ENCODE results near the gene ABTB1. TPM values are rescaled to one million over a fixed set of nuclear protein-coding genes. Genes with fewer than 3 reads are reported as not detected.

ABTB1 gene
- total RNA-seq, 1 donor from 2014 or later: 23.9 TPM

DNA sequence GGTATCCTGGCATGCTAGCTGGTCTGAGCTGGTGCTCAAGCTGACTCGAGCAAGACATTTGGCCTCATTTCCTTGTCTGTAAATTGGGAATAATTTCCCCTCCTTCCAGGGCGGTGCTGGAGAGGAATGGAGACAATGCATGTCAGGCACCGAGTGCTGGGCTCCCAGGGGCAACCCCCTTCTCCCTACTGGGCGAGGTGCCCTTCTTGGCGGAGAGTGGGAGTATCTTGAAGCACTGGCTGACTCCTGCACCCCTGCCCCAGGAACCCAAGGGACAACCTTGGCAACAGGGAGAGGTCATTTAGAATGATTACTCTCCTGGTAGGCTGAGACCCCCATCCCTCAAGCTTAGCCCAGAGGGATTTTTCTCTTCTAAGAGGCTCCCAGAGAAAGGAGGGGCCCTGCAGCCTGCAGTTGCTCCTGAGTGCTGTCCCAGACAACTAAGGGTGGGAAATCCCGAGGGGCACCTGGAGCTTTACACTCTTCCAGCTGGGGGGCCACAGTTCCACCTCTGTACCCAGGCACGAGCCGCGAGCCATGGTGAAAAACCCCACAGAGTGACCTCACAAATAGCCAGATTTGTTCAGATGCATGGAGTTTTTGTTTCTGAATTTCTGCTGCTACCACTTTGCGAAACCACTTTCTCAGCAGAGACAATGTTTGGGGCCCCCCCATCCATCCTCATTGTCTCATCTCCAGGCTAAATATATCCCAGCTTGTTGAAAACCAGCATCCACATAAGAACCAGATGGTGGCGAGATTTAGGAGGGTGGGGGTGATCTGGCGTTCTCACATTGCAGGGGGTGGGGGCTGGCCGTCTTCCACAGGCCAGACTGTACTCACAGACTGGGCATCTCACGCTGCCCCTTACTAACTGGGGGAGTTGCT lies 44.8 kb downstream of the ABTB1 start:
- intact Hi-C loops (cut with micrococcal nuclease): no loop called here

DNA sequence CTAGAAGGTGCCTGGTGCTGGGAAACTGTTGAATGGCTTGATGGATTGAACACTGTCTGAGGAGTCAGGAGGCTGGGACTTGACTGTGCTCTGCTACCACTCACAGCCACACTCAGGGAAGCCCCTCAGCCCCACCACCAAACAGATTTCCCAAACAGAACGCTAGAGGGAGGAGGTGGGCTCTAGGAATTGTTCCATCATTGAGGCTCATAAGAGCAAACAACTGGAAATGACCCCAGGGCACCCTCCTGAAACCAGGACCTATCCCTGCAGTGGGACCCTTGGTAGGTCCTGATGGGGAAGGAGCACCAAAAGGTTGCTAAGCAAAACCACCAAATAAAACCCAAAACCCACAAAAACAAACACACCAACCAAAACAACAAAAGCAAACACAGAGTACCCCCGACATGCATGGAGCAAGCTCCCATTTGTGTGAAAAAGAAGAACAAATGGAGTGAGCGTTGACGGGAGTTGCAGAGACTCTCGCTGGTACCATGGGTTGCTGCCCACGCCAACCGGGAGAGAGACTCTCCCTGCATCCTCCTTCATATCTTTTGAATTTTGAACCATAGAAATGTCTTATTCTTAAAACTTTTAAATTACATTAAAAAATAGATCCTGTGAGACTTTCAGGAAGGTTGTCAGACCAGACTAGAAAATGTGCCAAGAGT lies 45.6 kb downstream of the ABTB1 start:
- intact Hi-C loops (cut with micrococcal nuclease): no loop called here

DNA sequence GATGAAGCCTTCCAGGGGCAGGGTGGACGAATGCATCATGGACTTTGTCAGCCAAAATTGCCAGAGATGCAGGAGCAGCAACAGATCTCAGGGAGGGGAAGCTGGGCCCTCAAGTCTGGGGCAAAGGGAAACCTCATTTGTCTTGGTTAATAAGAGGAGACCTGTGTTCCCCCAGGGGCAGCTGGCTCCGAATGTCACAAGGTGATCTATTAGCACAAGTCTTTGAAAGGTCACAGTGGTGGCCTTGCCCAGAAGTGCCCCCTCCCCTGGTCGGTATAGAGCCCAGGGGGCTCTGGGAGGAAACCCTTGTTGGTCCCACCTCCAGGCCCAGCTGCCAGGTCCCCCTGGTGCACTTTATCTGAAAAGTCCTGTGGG lies 46.2 kb downstream of the ABTB1 start:
- intact Hi-C loops (cut with micrococcal nuclease): no loop called here

DNA sequence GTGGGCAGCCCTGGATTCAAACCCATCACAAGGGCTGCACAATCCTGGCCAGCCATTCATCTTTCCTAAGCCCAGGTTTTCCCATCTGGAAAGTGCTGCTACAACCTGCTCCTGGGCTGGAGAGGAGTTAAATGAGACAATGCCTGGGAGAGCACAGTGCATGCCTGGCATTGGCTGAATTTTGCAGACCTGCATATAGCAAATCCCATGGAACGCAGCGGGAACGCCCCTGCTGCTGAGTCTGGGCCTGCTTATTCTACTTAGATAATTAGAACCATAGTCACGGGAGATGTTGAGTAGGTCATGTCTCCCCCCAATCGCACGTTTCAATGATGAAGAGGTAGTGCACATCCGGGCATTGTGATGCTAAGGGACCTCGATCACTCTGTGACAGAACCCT lies 46.6 kb downstream of the ABTB1 start:
- intact Hi-C loops (cut with micrococcal nuclease): no loop called here

DNA sequence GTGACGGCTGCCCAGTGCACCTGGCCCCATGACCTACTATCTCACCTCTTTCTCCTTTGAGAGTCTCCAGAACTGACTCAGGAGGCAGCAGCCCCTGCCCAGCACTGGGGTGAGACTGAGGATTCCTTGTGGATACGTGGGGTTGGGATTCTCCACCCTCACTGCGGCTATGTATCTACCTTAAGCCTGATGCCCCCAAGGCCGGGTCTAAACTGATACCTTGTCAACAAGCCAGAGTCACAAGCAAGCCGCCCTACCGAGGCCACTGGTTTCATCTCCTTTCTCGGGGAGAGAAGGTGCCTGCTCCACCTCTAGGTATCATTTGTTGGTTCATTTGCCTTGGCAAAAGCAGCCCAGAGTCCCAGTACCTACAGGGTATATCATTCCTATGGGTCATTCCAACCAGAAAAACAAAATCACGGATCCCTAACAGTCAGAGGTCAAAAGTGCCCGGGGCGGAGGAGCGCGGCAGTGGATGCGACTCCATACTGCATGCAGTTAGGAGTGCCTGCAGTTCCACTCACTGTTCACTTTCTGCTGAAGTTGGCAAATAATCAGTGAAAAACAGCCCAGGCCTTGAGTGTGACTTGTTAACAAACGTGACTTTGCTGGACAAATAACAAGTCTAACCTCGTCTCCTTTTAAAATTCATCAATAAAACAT lies 47.5 kb downstream of the ABTB1 start:
- intact Hi-C loops (cut with micrococcal nuclease): no loop called here

DNA sequence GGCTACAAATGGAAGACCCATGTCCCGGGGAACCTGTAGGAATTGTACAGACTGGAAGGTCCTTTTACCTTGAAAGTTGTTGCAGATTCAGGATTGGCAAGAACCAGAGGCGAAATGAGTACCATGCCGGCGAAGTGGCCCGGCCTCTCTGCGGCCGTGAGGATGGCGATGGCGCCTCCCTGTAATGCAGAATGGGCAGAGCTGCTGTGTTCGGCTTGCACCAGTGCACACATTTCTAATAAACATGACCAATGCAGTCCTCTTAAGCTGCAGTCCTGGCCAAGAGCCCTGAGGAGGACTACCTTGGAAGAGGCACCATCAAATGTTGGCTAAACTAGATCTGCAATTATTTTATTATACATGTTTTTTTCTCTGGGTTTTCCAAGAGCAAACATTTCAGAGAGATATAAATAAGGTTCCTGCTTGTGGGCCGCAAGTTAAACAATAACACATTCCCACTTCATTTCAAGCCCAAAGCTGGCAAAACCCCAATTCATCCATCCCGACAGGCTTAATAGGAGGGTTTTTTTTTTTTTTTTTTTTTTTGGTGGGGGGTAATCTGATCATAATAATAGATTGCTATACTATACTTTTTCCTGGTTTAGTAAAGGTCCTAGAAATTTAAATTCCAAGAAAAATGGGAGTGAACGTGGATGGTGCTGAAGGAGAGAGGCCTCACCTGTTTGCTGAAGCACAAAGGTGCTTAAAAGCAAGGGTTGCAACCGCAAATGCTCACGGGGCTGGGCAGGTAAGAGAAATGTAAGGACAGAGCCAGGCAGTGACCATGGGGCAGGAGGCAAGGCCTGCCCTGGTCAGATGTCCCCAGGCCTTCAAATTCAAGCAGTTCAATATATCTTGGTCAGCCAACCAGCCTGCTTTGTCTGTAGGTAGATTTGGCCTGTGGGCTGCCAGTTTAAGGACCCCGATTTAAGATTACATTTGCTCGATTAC lies 48.5 kb downstream of the ABTB1 start:
- intact Hi-C loops (cut with micrococcal nuclease): no loop called here

DNA sequence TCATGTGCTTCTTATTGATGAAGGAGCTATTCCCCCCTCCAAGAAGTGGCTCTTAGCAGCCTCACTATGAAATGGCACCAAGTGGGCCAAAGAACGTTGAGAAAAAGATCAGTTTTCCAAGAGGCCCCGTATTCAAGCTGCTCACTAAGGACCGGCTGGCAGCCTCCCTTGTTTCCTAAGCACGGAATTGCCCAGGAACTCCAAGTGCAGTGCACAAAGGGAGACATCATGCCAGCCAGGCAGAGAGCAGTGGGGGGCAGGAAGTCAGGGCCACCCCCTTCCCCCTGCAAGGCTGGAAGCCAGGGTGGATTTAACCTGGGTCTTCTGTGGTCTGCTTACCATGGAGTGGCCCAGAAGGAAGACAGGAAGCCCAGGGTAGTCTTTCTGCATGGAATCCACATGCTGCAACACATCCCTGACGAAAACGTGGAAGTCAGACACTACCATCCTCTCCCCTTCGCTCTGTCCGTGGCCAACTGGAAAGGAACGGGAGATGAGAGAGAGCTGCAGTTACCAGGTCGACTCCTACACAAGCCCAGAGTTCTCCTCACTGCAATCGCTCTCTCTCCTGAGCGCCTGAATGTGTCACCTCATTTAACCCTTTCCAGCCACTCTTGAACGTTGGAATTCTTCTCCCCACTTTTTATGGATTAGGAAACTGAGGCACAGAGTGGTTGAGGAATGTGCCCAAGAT lies 49.5 kb downstream of the ABTB1 start:
- intact Hi-C loops (cut with micrococcal nuclease): no loop called here

DNA sequence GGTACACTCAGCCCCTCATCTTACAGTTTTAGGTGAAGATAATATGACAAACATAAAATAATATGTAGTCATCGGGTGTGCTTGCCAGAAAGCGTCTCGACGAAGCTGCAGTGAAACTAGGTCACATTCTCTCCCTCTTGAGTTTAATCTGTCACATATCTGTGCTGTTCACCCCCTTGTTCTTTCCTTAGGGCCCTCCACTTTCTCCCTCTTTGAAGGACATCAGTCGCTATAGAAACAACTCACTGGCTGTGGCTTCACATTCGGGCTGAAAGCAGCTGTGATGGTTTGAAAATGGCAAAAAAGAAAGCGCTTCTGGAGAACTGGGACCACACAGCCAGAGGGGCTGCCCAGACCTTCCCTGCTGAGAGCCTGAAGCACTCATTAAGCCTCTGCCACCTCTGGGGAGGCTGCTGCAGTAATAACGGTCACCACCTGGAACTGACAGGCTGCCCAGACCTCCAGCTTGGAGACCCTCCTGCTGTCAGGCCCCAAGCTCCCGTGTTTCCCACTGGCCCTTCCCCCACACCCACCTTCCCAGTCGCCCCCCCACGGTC lies 50.3 kb downstream of the ABTB1 start:
- intact Hi-C loops (cut with micrococcal nuclease): no loop called here

DNA sequence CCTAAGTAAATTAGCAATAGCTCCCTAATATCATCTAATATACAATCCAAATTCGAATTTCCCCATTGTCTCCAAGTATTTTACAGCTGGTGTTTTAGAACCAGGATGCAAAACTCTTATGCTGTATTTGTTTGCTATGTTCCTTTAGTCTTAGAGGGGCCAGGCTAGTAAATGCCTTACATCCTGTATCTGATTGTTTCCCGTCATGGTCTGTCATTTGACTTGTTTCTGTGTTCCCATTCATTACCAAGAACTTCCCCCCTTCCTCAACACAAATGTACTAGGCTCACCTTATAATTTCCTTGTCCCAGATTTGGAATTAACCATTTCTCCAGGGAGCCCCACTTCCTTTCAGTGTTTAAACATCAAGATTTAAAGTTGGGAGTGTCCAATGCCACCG lies 54.1 kb downstream of the ABTB1 start:
- intact Hi-C loops (cut with micrococcal nuclease): no loop called here

DNA sequence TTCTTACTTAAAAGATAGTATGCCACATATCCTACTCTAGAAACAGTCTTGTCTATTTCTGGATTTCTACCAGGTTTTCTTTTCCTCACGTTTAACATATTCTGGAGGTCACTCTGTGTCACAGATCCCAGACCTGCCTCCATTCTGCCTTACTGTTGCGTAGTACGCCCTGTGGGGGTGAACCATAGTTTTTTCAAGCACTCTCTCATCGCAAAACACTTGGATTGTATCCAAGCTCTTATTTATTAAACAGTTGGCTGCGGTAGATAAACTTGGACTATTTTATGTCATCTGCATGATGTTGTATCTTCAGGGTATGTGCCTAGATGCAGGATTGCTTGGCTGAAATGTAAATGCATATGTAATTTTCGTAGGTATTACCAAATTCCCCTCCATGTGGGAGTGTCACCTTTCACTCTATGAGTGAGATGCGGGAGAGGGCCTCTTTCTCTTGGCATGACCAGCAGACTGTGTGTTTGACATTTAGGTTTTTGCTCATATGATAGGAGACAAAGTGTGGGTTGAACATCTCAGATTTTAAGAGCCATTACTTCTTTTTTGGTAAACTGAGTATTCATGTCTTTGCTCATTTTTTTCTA lies 55.8 kb downstream of the ABTB1 start:
- intact Hi-C loops (cut with micrococcal nuclease): no loop called here

DNA sequence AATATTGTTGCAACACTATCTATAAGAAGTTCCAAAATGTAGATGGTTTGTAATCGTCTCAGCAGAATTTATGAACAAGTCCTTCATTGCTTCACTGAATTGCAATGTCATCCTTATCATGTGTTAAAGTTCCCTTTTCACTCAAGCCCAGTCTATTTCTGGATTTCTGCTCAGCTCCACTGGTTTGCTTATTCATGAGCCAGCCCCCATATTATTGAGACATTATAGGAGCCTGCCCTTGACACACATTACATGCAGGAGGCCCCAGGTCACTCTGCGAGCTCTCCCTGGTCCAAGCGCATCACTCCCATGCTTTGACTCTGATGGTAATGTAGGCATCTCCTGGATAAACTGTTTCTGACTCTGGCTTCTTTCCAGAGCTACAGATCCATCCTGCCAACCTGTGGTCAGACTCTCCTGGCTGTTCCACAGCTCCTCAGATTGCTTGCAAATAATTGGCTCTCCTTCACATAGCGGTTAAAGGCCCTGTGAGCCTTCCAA lies 56.9 kb downstream of the ABTB1 start:
- intact Hi-C loops (cut with micrococcal nuclease): no loop called here

DNA sequence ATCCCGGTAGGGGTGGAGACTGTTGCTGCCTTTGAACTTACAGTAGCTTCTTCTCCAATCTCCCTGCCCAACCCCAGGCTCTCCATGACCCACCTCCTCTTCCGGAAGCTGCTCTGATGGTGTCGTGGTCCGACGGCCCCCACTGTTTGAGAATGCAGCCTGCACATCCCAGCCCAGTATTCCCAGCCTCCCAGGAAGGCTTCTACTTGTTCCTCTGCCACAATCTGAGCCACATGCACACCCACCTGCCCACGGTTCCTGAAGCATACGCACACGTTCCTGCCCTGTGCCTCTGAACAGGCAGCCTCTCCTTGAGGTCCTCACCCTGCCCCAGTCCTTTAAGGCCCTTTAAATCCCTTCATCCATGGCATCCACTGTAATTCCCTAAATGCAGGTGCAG lies 57.4 kb downstream of the ABTB1 start:
- intact Hi-C loops (cut with micrococcal nuclease): no loop called here

Other genes starting within 250 kb of the ABTB1 start
- 32.9 and 35.0 TPM in 2 replicates for gene TPRA1, start 82.2 kb upstream of the ABTB1 start, total RNA-seq
- 110 and 123 TPM in 2 replicates for gene MCM2, start 74.5 kb upstream of the ABTB1 start, total RNA-seq
- gene PODXL2, start 43.8 kb upstream of the ABTB1 start, total RNA-seq: 3.8 and 3.9 TPM in 2 replicates
- gene MGLL, start 149.6 kb downstream of the ABTB1 start, total RNA-seq: 1.4 and 1.9 TPM in 2 replicates
- not detected in 2 replicates for gene KBTBD12, start 242.3 kb downstream of the ABTB1 start, total RNA-seq

Measured in T-helper 1 cell treated with Interleukin-12 subunit alpha and Interleukin-12 subunit beta and Interleukin-4 antibody, amounts not matched to agents 30 ng/mL and 1 ng/mL, for 36 hours (primary cell).